Stimulated activated CD4-positive, alpha-beta T cell treated with anti-CD3 and anti-CD28 coated beads, Interleukin-4, amount 100 ng/mL, for 24 hours (primary cell): Measurements from ENCODE around the gene ZNF678.
"Not testable (repeated sequence)": the region's sequence is repeated elsewhere in the genome, so short reads cannot be mapped to it uniquely, and the experiment has no call there.

ENCODE experiments used
- DNase-seq: peaks from one replicate; pipeline ENCODE4 v3.0.0-alpha.2; 2020

The ZNF678 gene

GRCh38 chr1:227607336-227607898 lies 44.1 kb downstream of the ZNF678 start:
- DNase-seq, result no peak

GRCh38 chr1:227612658-227613057 lies 49.3 kb downstream of the ZNF678 start:
- no peak for DNase-seq

GRCh38 chr1:227613526-227613925 lies 50.2 kb downstream of the ZNF678 start:
- DNase-seq, result no peak

GRCh38 chr1:227621211-227621610 lies 57.9 kb downstream of the ZNF678 start:
- DNase-seq, result no peak

GRCh38 chr1:227622739-227623475 lies 59.6 kb downstream of the ZNF678 start:
- no peak for DNase-seq

- no peak for DNase-seq
These were observed 69.0 kb downstream of the ZNF678 start for GRCh38 chr1:227632325-227632724.

- DNase-seq, result no peak
These were observed 72.2 kb downstream of the ZNF678 start for GRCh38 chr1:227635596-227635995.

GRCh38 chr1:227654431-227654830 lies 91.1 kb downstream of the ZNF678 start:
- no peak for DNase-seq

- DNase-seq, result no peak
These were observed 91.7 kb downstream of the ZNF678 start for GRCh38 chr1:227654858-227655752.

GRCh38 chr1:227661495-227661894 lies 98.1 kb downstream of the ZNF678 start:
- DNase-seq, result no peak

GRCh38 chr1:227662933-227663332 lies 99.6 kb downstream of the ZNF678 start:
- DNase-seq, result no peak

GRCh38 chr1:227666286-227666685 lies 102.9 kb downstream of the ZNF678 start:
- no peak for DNase-seq

GRCh38 chr1:227673441-227673840 lies 110.1 kb downstream of the ZNF678 start:
- DNase-seq, result no peak

- no peak for DNase-seq
These were observed 122.5 kb downstream of the ZNF678 start for GRCh38 chr1:227685807-227686206.

- DNase-seq, result no peak
These were observed 134.0 kb downstream of the ZNF678 start for GRCh38 chr1:227697321-227697864.

GRCh38 chr1:227701631-227702030 lies 138.3 kb downstream of the ZNF678 start:
- not testable (repeated sequence) for DNase-seq

- DNase-seq, result no peak
These were observed 144.5 kb downstream of the ZNF678 start for GRCh38 chr1:227707846-227708245.

- DNase-seq, result no peak
These were observed 146.1 kb downstream of the ZNF678 start for GRCh38 chr1:227709451-227709850.

- not testable (repeated sequence) for DNase-seq
These were observed 147.1 kb downstream of the ZNF678 start for GRCh38 chr1:227710474-227710873.

- no peak for DNase-seq
These were observed 149.3 kb downstream of the ZNF678 start for GRCh38 chr1:227712648-227713047.

GRCh38 chr1:227718932-227719331 lies 155.6 kb downstream of the ZNF678 start:
- DNase-seq, result no peak

GRCh38 chr1:227723474-227723873 lies 160.1 kb downstream of the ZNF678 start:
- DNase-seq, result no peak

GRCh38 chr1:227725046-227725445 lies 161.7 kb downstream of the ZNF678 start:
- DNase-seq, result no peak
